ENCODE data around the gene TSPAN9.

The TSPAN9 gene

DNA sequence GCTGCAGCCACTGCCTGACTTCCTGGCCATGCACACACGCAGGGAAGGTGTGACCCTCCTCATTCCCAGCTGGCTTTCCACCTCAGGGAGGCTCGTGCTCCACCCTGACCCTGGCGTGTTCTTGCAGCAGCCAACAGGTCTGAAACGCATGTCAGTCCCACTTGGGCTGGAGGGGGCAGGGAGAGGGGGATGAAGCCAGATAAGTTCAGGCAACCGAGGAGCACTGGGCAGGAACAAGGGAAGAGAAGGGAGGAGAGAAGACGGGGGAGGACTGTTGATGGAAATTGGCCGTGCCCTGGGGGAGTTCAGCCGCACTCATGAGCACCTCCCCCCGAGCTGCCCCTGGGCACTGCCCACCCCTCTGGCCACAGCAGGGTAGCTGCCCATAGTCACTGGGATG is 231.4 kb downstream of the TSPAN9 start:
- H3K79me2 ChIP-seq (ENCODE audit: insufficient read depth, low read length), result no peaks in the 10 kb centered on the region
- no peak overlapping the region for H3K4me2 ChIP-seq (ENCODE audit: low read length)
- TF ChIP-seq, protein P1, sequence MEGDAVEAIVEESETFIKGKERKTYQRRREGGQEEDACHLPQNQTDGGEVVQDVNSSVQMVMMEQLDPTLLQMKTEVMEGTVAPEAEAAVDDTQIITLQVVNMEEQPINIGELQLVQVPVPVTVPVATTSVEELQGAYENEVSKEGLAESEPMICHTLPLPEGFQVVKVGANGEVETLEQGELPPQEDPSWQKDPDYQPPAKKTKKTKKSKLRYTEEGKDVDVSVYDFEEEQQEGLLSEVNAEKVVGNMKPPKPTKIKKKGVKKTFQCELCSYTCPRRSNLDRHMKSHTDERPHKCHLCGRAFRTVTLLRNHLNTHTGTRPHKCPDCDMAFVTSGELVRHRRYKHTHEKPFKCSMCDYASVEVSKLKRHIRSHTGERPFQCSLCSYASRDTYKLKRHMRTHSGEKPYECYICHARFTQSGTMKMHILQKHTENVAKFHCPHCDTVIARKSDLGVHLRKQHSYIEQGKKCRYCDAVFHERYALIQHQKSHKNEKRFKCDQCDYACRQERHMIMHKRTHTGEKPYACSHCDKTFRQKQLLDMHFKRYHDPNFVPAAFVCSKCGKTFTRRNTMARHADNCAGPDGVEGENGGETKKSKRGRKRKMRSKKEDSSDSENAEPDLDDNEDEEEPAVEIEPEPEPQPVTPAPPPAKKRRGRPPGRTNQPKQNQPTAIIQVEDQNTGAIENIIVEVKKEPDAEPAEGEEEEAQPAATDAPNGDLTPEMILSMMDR (IDR thresholded peaks at IDR 0.05; ENCODE audit: low read length), result no peak
- TF ChIP-seq EZH2 (IDR thresholded peaks at IDR 0.05; ENCODE audit: borderline replicate concordance, low read length), result no peak
- no peak overlapping the region for H2AFZ ChIP-seq (ENCODE audit: low read length)
- no peak overlapping the region for H3K9ac ChIP-seq (ENCODE audit: low read length)
- no peaks in the 10 kb centered on the region for H3K9me3 ChIP-seq (ENCODE audit: low read length)
- no peaks in the 10 kb centered on the region for H4K20me1 ChIP-seq (ENCODE audit: insufficient read depth, low read length)
- no peak overlapping the region for H3K4me3 ChIP-seq (ENCODE audit: low read depth, low read length, poor library complexity, severe bottlenecking)
- no peaks in the 10 kb centered on the region; the same call in 1 of the 2 replicates for H3K27me3 ChIP-seq (ENCODE audit: insufficient read depth, low read length)
- no peaks in the 10 kb centered on the region for H3K4me1 ChIP-seq (ENCODE audit: insufficient read depth, low read length, severe bottlenecking)
- no peaks in the 10 kb centered on the region for H3F3A ChIP-seq (ENCODE audit: insufficient read depth, low read length)
- H3K27ac ChIP-seq (ENCODE audit: low read depth, low read length, poor library complexity, severe bottlenecking), result no peak overlapping the region
- H3K36me3 ChIP-seq (ENCODE audit: insufficient read depth, low read length), result no peaks in the 10 kb centered on the region
- H3K9me2 ChIP-seq (ENCODE audit: low read depth, low read length), result no peaks in the 10 kb centered on the region

DNA sequence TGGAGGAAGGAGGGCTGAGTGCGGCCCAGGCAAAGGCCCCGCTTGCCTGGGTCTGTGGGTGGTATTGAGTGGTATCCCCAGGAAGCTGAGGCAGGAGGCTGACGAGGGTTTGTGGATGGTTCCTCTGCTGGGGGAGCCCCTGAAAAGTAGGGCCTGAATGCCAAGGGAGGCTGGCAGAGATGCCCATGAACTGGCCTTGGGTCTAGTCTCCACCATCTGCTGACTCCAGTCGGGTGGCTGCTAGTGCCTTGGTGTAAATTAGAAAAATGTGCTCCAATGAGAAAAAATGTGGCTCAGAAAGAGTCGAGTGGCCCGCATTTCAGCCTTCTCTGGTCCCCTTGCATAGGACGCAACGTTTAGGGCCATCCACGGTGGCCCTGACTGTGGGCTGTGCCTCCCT is 232.6 kb downstream of the TSPAN9 start:
- Histone ChIP-seq H3K4me1 (ENCODE audit: insufficient read depth, low read length, severe bottlenecking) (no peaks in the 10 kb centered on the region), H3K4me3 (ENCODE audit: low read depth, low read length, poor library complexity, severe bottlenecking) (no peak overlapping the region), H3K27ac (ENCODE audit: low read depth, low read length, poor library complexity, severe bottlenecking) (no peak overlapping the region), H3K27me3 (ENCODE audit: insufficient read depth, low read length) (no peaks in the 10 kb centered on the region; the same call in 1 of the 2 replicates), H4K20me1 (ENCODE audit: insufficient read depth, low read length) (no peaks in the 10 kb centered on the region), H3K79me2 (ENCODE audit: insufficient read depth, low read length) (no peaks in the 10 kb centered on the region), H3K36me3 (ENCODE audit: insufficient read depth, low read length) (no peaks in the 10 kb centered on the region), H3F3A (ENCODE audit: insufficient read depth, low read length) (no peaks in the 10 kb centered on the region), H3K4me2 (ENCODE audit: low read length) (no peak overlapping the region), H2AFZ (ENCODE audit: low read length) (no peak overlapping the region), H3K9ac (ENCODE audit: low read length) (no peak overlapping the region), H3K9me2 (ENCODE audit: low read depth, low read length) (no peaks in the 10 kb centered on the region), H3K9me3 (ENCODE audit: low read length) (no peaks in the 10 kb centered on the region)
- TF ChIP-seq, protein P1 (IDR thresholded peaks at IDR 0.05; ENCODE audit: low read length), result no peak

DNA sequence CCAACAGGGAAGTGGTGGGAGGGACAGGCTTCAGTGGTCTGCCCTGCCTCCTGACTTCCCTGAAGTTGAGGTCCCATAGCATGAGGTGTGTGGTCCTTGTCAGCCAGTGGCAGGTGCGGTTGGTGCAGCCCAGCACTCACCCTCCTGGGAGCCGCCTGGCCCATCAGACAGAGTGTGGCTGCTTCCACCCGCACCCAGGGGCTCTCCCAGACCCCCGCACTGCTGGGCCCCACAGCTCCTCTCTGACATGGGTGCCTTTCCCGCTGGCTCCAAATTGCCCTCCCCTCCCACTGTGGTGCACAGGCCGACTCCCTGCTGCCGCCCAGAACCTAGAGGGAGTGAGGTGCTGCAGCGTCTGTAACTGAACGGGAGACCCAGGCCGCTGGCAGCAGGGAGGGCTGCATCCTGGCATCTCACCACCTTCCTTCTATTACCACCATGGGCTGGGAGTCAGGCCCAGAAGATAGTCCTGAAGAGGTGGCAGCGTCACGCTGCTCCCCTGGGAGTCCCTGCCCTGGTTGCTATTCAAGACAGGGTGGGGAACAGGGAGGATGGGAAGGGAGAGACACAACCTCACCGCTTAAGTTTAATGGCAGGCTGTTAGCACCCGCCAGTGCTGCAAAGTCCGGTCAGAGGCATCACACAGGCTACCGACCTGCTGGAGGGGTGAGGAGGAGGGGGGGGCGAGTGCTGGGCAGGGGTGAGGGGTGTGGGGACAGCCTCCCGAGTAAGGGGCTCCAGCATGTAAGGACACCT is 233.3 kb downstream of the TSPAN9 start:
- no peak for TF ChIP-seq EZH2 (IDR thresholded peaks at IDR 0.05; ENCODE audit: borderline replicate concordance, low read length)
- TF ChIP-seq, protein P1 (IDR thresholded peaks at IDR 0.05; ENCODE audit: low read length), result no peak

More for the DNA sequence above, 233.3 kb downstream of the TSPAN9 start:
- Histone ChIP-seq H3K4me2 (ENCODE audit: low read length) (no peak overlapping the region), H3K27ac (ENCODE audit: low read depth, low read length, poor library complexity, severe bottlenecking) (no peak overlapping the region), H3K9me3 (ENCODE audit: low read length) (no peaks in the 10 kb centered on the region), H3K9me2 (ENCODE audit: low read depth, low read length) (no peaks in the 10 kb centered on the region), H3K9ac (ENCODE audit: low read length) (no peak overlapping the region), H3K36me3 (ENCODE audit: insufficient read depth, low read length) (no peaks in the 10 kb centered on the region), H3K79me2 (ENCODE audit: insufficient read depth, low read length) (no peaks in the 10 kb centered on the region), H3K27me3 (ENCODE audit: insufficient read depth, low read length) (no peaks in the 10 kb centered on the region; the same call in 1 of the 2 replicates), H3F3A (ENCODE audit: insufficient read depth, low read length) (no peaks in the 10 kb centered on the region), H4K20me1 (ENCODE audit: insufficient read depth, low read length) (no peaks in the 10 kb centered on the region), H2AFZ (ENCODE audit: low read length) (no peak overlapping the region), H3K4me1 (ENCODE audit: insufficient read depth, low read length, severe bottlenecking) (no peaks in the 10 kb centered on the region), H3K4me3 (ENCODE audit: low read depth, low read length, poor library complexity, severe bottlenecking) (no peak overlapping the region)

Data from OCI-LY1 (cell line).